GM19372 (cell line): ENCODE results near the gene ZNF280D.

Source experiments
- ATAC-seq: cut with Tn5 transposase; IDR thresholded peaks from one replicate; pipeline ENCODE4 v1.9.1; 2021; ENCODE audit warnings: mild to moderate bottlenecking, low read depth, moderate library complexity; ENCODE audit not compliant: unreplicated experiment

The ZNF280D gene

GRCh38 chr15:56653107-56653506 lies 80.2 kb downstream of the ZNF280D start:
- ATAC-seq: no peak

GRCh38 chr15:56648311-56648710 lies 85.0 kb downstream of the ZNF280D start:
- ATAC-seq: no peak

- no peak for ATAC-seq
These were observed 92.8 kb downstream of the ZNF280D start for GRCh38 chr15:56640549-56640948.

- ATAC-seq: no peak
These were observed 93.2 kb downstream of the ZNF280D start for GRCh38 chr15:56640127-56640526.

GRCh38 chr15:56639631-56640030 lies 93.7 kb downstream of the ZNF280D start:
- ATAC-seq: no peak

GRCh38 chr15:56631765-56632164 lies 101.5 kb downstream of the ZNF280D start:
- ATAC-seq: no peak

GRCh38 chr15:56628893-56629532 lies 104.3 kb downstream of the ZNF280D start:
- no peak for ATAC-seq

GRCh38 chr15:56619887-56620286 lies 113.4 kb downstream of the ZNF280D start:
- no peak for ATAC-seq

- ATAC-seq: no peak
These were observed 115.7 kb downstream of the ZNF280D start for GRCh38 chr15:56617628-56618027.

- no peak for ATAC-seq
These were observed 116.8 kb downstream of the ZNF280D start for GRCh38 chr15:56616551-56616950.

- ATAC-seq: no peak
These were observed 119.5 kb downstream of the ZNF280D start for GRCh38 chr15:56613811-56614210.

- ATAC-seq: no peak
These were observed 124.3 kb downstream of the ZNF280D start for GRCh38 chr15:56608993-56609392.

- ATAC-seq: peak; percentile 96
These were observed 125.0 kb downstream of the ZNF280D start for GRCh38 chr15:56608140-56608778.

- no peak for ATAC-seq
These were observed 131.1 kb downstream of the ZNF280D start for GRCh38 chr15:56602253-56602652.

GRCh38 chr15:56600380-56600779 lies 132.9 kb downstream of the ZNF280D start:
- no peak for ATAC-seq

GRCh38 chr15:56598991-56599390 lies 134.3 kb downstream of the ZNF280D start:
- no peak for ATAC-seq

- ATAC-seq: no peak
These were observed 145.6 kb downstream of the ZNF280D start for GRCh38 chr15:56587686-56588085.

- no peak for ATAC-seq
These were observed 147.1 kb downstream of the ZNF280D start for GRCh38 chr15:56586206-56586605.

GRCh38 chr15:56582785-56583184 lies 150.5 kb downstream of the ZNF280D start:
- ATAC-seq: no peak
